SK-MEL-5 (cell line): ENCODE measurements around the gene DHX16. TPM values are rescaled to one million over a fixed set of nuclear protein-coding genes. Genes with fewer than 3 reads are reported as not detected.
"Not testable (repeated sequence)": the region's sequence is repeated elsewhere in the genome, so short reads cannot be mapped to it uniquely, and the experiment has no call there.

Experiments
- DNase-seq: peaks from one replicate; pipeline ENCODE4 v3.0.0-alpha.2; 2016; ENCODE audit warnings: low read depth, low spot score
- in situ Hi-C: cut with HindIII; loops from 2 replicates; pipeline ENCODE4 v1.10.0; 2016; ENCODE audit warnings: low sequenced_read_pairs, high pct_unique_total_duplicates, low pct_unique_long_range_greater_than_20kb
- polyA plus RNA-seq, 2 experiments: library from polyadenylated mRNA; depleted of rRNA; stranded (reverse); fragments of >200 nt; gene quantifications; 2 replicates each; pipeline ENCODE4 v1.2.3, GENCODE V29; 2015
- total RNA-seq: library from RNA; depleted of rRNA; stranded (reverse); fragments of >200 nt; shearing (Covaris generic); gene quantifications from 2 replicates; pipeline ENCODE4 v1.2.3, GENCODE V29; 2014; rRNA removed

The DHX16 gene
- 38.3 and 41.6 TPM in 2 replicates for total RNA-seq
- polyA plus RNA-seq (2015; cell fraction: cytosol; rRNA removed), result 40.2 and 43.9 TPM in 2 replicates
- 56.7 and 70.3 TPM in 2 replicates for polyA plus RNA-seq (2015; cell fraction: nucleus; rRNA removed)

DNA sequence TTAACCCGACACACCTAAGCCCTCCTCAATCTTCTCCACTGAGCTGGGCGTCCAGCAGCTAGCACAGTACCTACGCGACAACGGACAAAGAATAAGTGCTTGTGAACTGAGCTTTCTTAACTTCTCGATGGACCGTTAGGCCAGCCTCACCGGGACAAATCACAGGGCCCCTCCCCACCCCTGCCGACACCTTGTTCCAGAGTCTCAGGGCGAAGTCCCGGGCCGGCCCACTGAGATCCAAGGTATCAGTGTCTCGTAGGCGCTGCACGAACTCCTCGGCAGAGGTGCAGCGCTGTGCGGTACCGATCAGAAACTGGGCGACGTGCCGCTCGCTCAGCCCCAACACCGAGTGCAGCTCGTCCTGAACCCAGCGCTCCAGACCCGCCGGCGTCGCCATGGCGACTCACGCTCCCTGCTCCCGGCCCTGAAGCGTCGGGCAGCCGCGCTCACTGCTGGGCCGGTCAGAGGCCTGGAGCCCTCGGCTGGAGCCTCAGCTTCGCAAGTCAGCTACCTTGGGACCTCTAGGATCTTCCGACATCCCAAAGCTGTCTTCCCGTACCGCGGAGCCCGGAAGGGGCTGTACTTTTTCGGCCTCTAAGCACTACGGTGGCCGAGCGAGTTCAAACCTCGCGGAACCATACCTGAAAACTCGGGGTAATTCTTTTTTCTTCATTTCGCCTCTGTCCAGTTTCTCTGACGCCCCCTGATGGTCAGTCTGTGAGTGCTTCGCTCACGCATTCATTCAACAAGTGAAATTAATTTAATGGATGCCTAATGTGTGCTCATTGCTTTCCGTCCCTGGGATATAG is at the start of gene DHX16:
TSS of gene DHX16 (minus strand) at position 562 of the 809 bp plus-strand sequence. CDS start at position 397, 165 bp downstream.
- in situ Hi-C loops, result no loop called here
- peak; percentile 97 for DNase-seq

DNA sequence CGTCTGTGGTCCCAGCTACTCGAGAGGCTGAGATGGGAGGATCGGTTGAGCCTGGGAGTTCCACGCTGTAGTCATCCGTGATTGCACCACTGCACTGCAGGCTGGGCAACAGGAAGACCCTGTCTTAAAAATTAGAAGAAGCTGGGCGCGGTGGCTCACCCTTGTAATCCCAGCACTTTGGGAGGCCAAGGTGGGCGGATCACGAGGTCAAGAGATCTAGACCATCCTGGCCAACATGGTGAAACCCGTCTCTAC is 49.1 kb upstream of the DHX16 start:
- DNase-seq, in situ Hi-C loops: not testable (repeated sequence)

DNA sequence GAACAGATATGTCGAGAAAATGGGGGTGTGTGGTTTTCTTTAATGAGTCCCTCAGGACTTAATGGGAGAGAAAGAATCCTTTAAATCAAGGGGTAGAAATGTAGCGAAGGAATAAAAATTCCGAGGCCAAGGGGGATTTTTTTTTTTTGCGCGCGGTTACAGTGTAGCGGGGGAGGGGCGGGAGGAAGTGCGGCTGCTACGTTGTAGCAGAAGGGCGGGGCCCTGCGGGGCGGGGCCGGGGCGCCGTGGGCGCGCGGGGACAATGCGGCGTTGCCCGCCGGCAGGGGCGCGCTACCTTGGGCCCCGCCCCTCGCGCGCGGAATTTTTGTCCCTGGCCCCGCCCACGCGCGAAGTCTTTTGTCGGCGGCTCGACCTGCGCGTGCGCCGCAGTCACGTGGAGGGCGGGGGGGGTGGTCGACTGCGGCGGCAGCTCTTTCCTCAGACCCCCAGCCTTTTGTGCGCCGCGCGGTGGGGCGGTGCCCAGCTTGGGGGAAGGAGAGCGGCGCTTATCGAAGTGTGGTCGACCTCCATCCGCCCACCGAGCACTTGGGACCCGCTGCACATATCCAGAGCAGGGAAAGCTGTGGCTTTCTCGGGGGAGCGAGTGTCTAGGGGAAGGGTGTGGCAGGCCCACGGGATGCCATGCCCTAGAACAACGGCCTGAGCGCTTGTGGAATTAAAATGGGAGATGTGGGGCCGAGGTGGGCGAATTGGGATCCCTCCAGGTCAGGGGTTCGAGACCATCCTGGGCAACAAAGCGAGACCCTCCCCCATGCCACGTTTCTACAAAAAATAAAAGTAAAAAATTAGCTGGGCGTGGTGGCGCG is 48.6 kb upstream of the DHX16 start:
- peak; percentile 86 for DNase-seq
- in situ Hi-C loops, result no loop called here

DNA sequence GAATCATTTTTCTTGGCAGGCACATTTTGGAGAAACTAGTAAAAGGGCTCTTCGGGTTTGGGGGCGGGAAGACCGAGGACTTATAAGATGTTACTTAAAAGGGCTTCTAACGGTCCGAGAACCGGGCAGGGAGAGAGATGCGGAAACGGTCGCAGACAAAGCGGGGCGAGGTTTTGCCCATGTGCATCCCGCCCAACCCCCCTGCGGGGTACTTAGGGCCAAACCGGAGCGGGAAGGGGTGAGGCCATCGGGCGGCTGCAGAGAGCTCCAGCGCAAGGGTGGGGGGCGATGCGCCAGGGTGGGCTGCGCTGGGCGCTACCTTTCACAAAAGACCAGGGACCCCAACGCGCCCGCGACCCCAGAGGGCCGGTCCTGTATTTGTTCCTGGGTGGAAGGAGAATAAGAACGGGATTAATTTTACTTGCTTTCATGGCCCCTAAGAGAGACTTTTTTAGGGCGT is 48.0 kb upstream of the DHX16 start:
- peak; percentile 56 for DNase-seq
- in situ Hi-C loops, result no loop called here

DNA sequence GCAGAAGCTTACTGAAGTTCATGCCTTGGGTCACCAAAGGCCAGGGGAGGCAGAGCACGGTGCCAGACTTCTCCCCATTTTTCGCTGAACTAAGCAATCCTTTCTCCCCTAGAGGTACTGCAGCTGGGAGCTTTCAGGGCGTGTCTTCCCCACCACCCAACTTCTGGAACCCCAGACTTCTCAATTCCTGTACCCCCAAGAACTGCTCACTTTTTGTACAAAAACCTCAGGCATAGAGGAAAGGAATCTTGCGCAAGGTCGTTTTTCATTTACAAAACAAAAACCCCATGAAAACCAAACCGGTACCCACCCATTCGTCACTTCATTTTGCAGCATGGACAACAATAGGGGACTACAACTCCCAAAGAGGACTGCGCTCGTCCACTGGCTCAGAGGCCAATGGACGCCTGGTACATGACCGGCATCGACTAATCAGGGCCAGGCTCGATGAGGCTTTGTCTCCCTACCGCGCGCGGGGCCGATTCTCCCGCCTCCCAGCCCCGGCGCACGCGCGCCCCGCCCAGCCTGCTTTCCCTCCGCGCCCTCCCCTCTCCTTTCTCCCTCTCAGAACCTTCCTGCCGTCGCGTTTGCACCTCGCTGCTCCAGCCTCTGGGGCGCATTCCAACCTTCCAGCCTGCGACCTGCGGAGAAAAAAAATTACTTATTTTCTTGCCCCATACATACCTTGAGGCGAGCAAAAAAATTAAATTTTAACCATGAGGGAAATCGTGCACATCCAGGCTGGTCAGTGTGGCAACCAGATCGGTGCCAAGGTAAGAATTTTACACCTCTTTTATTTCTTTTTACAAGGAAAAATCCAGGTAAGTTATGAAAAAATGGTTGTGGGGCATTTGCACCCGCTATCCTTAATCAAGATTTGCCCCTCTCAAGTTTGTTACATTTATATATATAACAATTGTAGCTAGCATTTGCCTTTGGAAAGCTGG is 47.3 kb upstream of the DHX16 start, which contains the start of gene TUBB:
TSS of gene TUBB (plus strand) at position 562 of the 947 bp plus-strand sequence. CDS start at position 717, 155 bp downstream.
- in situ Hi-C loops, result no loop called here
- DNase-seq, result peak; percentile 98

DNA sequence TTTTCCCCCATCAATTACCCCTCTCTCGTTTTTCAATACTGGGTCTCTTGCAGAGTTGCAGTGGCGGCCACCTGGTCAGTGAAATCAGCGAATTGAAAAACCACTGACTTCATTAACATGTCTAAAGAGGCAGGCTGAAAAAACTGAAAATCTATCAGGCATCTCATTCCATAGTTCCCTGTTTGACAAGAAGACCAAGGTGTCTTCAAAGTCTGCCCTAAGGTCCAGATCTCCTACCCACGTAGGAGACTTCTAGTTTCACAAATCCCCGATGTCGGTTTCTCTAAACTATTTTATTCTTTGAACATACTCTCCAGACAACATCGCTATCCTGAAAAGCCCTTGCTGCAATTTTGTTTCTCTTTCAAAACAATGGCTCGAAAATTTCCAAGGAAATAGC is 46.5 kb upstream of the DHX16 start:
- in situ Hi-C loops, result no loop called here
- DNase-seq, result no peak

DNA sequence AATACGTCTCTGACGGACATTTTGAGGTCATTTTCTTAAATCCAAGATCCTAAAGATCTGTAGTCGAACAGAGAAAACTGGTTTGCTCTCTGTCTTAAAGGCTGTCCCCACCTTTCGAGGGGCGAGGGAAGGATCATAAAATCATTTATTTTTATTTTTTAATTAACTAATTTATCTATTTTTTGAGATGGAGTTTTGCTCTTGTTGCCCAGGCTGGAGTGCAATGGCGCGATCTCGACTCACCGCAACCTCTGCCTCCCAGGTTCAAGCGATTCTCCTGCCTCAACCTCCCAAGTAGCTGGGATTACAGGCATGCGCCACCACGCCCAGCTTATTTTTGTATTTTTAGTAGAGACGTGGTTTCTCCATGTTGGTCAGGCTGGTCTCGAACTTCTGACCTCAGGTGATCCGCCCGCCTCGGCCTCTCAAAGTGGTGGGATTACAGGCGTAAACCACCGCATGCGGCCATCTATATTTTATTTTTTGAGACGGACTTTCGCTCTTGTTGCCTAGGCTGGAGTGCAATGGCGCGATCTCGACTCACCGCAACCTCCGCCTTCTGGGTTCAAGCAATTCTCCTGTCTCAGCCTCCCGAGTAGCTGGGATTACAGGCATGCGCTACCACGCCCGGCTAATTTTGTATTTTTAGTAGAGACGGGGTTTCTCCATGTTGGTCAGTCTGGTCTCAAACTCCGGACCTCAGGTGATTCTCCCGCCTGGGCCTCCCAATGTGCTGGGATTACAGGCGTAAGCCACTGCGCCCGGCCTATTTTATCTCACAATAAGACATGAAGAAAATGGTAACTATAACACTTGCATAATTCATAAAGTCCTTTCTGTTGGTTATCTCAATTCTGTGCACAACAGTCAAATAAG is 45.3 kb upstream of the DHX16 start:
- in situ Hi-C loops, DNase-seq: not testable (repeated sequence)

DNA sequence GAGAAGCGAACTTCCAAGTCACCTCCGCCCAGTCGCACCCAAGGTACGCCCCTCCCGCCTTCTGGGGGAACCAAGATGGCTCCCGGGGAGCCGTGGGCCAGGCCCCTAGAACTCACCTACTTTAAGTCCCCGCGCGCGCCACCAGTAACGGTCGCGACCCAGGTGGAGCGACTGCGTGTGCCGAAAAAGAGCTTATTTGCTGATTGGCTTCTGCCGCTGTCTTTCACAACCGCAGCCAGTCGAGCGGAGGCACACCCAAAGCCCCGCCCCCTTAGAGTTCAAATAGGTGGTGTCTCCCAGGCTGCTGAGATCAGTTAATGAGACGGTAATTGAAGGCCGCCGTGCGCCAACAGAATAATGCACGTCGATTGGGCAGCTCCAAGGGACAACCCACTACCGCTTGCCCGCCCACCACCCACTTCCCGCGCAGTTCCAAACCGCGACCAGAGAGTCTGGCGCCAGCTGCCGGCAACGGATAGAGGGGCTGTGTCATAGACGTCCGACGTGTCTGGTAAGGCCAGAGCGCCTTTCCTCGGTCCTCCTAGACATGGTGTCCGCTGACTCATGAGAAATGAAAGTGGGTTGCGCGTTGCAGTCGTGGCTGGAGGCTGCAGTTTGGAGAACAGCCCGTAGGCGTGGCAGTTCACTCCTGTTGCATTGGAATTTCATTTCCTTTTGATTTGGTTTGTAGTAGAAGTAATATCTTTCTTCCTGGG is 44.5 kb upstream of the DHX16 start, which contains the start of gene MDC1:
TSS of gene MDC1 (minus strand) at position 153 of the 716 bp plus-strand sequence. CDS start 2,106 bp downstream, outside the sequence.
- DNase-seq, result peak; percentile 99

DNA sequence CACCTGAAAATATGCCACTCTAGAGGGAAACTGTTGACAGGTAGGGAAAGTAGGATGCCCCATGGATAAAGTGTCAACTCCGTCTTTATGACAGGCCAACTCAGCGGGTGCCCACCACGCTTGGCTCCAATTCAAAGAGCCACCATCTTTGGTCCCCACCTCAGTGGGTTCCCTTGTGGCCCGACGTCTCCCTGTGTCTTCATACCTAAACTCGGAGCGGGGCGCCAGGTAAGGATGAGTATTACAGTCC is 44.0 kb upstream of the DHX16 start:
- DNase-seq, result no peak
- in situ Hi-C loops, result no loop called here

More for the DNA sequence above, 44.5 kb upstream of the DHX16 start, which contains the start of gene MDC1:
- in situ Hi-C loops, result no loop called here

DNA sequence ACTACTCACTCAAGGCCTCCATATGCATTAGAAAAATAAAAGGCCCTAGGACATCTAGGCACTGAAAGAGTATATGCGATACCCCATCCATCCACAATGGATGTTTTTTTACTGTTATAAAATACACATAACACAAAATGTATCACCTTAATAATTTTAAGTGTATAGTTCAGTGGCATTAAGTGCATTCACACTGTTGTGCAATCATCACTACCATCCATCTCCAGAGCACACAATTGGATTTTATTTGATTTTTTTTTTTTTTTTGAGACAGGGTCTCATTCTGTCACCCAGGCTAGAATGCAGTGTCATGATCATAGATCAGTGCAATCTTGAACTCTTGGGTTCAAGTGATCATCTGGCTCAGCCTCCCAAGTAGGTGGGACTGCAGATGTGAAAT is 41.5 kb upstream of the DHX16 start:
- in situ Hi-C loops, result no loop called here
- no peak for DNase-seq

DNA sequence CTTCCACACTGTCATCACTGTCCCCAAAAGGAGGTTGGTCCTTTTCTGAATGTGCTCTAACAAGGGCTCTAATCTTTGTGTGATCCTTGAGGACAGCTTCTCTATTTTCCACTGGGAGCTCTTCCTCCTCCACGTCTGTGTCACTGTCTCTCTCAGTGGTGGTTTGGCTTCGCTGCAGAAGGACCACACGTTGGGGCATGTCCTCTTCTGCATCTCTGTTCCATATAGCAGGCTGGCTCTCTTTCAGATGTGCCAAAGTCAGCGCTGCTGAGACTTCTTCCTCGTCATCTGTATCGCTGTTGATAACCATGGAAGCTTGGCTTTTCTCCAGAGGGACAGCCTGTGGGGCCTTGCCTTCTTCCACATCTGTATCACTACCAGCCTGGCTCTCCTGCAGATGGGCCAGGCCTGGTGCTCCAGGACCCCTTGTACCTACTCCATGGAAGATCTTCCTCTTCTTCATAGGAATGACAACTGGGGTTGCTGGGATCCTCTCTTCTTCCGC is 39.7 kb upstream of the DHX16 start:
- DNase-seq, result no peak
- in situ Hi-C loops, result no loop called here

DNA sequence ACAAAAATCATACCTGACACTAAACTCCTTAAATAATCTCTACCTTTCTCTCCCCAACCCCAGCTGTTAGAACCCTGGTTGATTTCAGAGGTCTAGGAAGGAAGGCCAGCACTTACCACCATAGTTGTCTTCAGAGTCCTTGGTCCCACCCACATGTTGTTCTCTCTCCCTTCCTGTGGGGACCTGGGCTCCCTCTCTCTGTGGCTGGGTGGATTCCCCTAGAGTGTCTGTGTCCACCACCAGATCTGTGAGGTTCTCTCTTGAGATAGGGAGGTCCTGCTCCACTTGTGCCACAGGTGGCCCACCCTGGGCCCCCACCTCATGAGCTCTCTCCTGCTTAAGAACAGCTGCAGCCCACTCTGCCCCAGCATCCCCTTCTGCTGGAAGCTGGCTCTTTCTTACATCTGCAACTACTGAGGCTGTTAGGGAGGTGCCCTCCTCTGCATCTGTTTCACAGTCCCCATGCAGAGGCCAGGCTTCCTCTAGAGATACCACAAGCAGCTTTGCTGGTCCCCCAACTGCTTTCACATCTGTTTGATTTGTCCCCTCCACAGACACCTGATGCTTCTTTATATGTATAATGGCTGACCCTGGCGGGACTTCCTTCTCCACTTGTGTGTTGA is 39.1 kb upstream of the DHX16 start:
- in situ Hi-C loops, result no loop called here
- DNase-seq, result no peak

DNA sequence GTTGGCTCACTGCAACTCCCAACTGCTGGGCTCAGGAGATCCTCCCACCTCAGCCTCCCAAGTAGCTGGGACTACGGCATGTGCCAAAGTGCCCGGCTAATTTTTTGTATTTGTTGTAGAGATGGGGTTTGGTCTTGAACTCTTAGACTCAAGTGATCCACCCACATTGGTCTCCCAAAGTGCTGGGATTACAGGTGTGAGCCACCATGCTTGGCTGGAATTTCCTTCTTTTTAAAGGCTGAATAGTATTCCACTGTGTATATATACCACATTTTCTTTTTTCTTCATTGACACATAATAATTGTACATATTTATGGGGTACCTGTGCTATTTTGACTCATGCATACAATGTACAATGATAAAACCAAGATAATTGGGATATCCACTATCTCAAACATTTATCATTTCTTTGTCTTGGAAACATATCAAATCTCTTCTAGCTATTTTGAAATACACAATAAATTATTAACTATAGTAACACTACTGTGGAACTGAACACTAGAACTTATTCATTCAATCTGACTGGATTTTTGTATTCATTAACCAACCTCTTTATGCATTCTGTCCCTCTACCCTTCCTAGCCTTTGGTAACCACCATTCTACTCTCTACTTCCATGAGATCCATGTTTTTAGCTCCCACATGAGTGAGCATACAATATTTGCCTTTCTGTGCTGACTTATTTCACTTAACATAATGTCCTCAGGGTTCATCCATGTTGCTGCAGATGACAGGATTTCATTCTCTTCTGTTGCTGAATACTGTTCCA is 36.5 kb upstream of the DHX16 start:
- DNase-seq, result no peak
- in situ Hi-C loops, result no loop called here

DNA sequence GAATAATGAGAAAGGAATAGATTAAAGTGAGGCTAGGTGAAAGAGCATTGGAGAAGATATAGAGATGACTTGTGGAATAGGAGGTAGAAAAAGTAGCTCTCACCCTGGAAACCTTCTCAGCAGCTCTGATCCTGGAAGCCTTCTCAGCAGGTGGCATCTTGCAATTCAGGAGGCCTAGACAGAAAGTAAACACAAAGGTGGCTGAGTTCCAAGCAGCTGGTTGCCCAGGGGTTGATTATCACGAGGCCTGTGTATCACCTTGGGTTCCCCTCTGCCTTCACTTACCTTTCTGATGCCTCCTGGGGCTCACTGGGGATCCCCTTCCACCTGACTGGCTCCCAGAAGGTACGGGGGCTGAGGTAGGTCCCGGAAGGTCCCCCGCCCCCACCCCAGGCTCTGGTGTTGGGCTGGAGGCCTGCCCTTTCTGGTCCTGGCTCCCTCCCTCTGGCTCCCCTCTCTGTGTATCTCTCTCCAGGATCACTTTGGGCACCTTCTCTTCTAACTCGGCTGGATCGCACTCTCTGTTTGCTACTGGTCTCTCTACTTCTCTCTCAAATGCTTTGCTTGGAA is 34.6 kb upstream of the DHX16 start:
- in situ Hi-C loops, result no loop called here
- DNase-seq, result no peak

DNA sequence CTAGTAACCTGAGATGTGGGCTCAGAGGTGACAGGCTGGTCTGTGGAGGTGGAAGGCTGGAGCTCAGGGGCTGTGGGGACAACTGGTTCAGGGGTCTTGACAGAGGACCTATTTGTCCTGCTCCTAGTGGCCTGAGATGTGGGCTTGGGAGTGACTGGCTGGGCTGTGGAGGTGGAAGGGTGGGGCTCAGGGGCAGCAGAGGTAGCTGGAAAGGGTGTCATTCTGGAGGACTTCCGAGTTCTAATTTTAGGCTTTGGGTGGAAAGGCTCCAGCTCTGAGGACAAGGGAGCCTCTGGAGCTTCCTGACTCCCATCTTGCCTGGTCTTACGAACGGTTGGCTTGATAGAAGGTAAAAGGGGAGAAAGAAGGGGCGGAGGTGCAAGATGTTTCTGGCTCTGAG is 32.8 kb upstream of the DHX16 start:
- no peak for DNase-seq
- in situ Hi-C loops, result no loop called here
